ENCODE results near the gene HUS1B.

HUS1B gene

GRCh38 chr6:674956-675355 lies 18.1 kb upstream of the HUS1B start:
- TF ChIP-seq, protein P1, sequence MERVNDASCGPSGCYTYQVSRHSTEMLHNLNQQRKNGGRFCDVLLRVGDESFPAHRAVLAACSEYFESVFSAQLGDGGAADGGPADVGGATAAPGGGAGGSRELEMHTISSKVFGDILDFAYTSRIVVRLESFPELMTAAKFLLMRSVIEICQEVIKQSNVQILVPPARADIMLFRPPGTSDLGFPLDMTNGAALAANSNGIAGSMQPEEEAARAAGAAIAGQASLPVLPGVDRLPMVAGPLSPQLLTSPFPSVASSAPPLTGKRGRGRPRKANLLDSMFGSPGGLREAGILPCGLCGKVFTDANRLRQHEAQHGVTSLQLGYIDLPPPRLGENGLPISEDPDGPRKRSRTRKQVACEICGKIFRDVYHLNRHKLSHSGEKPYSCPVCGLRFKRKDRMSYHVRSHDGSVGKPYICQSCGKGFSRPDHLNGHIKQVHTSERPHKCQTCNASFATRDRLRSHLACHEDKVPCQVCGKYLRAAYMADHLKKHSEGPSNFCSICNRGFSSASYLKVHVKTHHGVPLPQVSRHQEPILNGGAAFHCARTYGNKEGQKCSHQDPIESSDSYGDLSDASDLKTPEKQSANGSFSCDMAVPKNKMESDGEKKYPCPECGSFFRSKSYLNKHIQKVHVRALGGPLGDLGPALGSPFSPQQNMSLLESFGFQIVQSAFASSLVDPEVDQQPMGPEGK (CRISPR knock-in tag; IDR thresholded peaks at IDR 0.05; ENCODE audit: borderline replicate concordance), result no peak
- TF ChIP-seq BACH2 (CRISPR knock-in tag; IDR thresholded peaks at IDR 0.05; ENCODE audit: borderline replicate concordance) (no peak), ZC3H10 (CRISPR knock-in tag; IDR thresholded peaks at IDR 0.05) (no peak), ESRRG (CRISPR knock-in tag; IDR thresholded peaks at IDR 0.05) (no peak), ZNF8 (CRISPR knock-in tag; IDR thresholded peaks at IDR 0.05) (no peak), ARNTL (CRISPR knock-in tag; IDR thresholded peaks at IDR 0.05; ENCODE audit: borderline replicate concordance, low read depth) (no peak), ZFP30 (CRISPR knock-in tag; IDR thresholded peaks at IDR 0.05) (no peak), SNAI2 (CRISPR knock-in tag; IDR thresholded peaks at IDR 0.05) (no peak), ZFP3 (CRISPR knock-in tag; IDR thresholded peaks at IDR 0.05) (no peak), RARB (CRISPR knock-in tag; IDR thresholded peaks at IDR 0.05) (no peak)
- no peak for ATAC-seq

GRCh38 chr6:674406-674805 lies 17.5 kb upstream of the HUS1B start:
- no peak for ATAC-seq
- no peak for TF ChIP-seq ZNF8 (CRISPR knock-in tag; IDR thresholded peaks at IDR 0.05)
- TF ChIP-seq GLIS3 (CRISPR knock-in tag; IDR thresholded peaks at IDR 0.05), result no peak
- TF ChIP-seq, protein P2, sequence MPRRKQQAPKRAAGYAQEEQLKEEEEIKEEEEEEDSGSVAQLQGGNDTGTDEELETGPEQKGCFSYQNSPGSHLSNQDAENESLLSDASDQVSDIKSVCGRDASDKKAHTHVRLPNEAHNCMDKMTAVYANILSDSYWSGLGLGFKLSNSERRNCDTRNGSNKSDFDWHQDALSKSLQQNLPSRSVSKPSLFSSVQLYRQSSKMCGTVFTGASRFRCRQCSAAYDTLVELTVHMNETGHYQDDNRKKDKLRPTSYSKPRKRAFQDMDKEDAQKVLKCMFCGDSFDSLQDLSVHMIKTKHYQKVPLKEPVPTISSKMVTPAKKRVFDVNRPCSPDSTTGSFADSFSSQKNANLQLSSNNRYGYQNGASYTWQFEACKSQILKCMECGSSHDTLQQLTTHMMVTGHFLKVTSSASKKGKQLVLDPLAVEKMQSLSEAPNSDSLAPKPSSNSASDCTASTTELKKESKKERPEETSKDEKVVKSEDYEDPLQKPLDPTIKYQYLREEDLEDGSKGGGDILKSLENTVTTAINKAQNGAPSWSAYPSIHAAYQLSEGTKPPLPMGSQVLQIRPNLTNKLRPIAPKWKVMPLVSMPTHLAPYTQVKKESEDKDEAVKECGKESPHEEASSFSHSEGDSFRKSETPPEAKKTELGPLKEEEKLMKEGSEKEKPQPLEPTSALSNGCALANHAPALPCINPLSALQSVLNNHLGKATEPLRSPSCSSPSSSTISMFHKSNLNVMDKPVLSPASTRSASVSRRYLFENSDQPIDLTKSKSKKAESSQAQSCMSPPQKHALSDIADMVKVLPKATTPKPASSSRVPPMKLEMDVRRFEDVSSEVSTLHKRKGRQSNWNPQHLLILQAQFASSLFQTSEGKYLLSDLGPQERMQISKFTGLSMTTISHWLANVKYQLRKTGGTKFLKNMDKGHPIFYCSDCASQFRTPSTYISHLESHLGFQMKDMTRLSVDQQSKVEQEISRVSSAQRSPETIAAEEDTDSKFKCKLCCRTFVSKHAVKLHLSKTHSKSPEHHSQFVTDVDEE (CRISPR knock-in tag; IDR thresholded peaks at IDR 0.05), result no peak
- TF ChIP-seq BACH2 (CRISPR knock-in tag; IDR thresholded peaks at IDR 0.05; ENCODE audit: borderline replicate concordance), result no peak
- no peak for TF ChIP-seq CSRNP3 (CRISPR knock-in tag; IDR thresholded peaks at IDR 0.05)
- TF ChIP-seq ARNTL (CRISPR knock-in tag; IDR thresholded peaks at IDR 0.05; ENCODE audit: borderline replicate concordance, low read depth), result no peak
- no peak for TF ChIP-seq PPARA (CRISPR knock-in tag; IDR thresholded peaks at IDR 0.05; ENCODE audit: borderline replicate concordance)
- no peak for TF ChIP-seq TOX (CRISPR knock-in tag; IDR thresholded peaks at IDR 0.05; ENCODE audit: borderline replicate concordance)
- TF ChIP-seq, protein P3, sequence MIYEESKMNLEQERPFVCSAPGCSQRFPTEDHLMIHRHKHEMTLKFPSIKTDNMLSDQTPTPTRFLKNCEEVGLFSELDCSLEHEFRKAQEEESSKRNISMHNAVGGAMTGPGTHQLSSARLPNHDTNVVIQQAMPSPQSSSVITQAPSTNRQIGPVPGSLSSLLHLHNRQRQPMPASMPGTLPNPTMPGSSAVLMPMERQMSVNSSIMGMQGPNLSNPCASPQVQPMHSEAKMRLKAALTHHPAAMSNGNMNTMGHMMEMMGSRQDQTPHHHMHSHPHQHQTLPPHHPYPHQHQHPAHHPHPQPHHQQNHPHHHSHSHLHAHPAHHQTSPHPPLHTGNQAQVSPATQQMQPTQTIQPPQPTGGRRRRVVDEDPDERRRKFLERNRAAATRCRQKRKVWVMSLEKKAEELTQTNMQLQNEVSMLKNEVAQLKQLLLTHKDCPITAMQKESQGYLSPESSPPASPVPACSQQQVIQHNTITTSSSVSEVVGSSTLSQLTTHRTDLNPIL (CRISPR knock-in tag; IDR thresholded peaks at IDR 0.05; ENCODE audit: low read depth), result no peak
- TF ChIP-seq ESRRG (CRISPR knock-in tag; IDR thresholded peaks at IDR 0.05), result no peak
- TF ChIP-seq, protein P4, sequence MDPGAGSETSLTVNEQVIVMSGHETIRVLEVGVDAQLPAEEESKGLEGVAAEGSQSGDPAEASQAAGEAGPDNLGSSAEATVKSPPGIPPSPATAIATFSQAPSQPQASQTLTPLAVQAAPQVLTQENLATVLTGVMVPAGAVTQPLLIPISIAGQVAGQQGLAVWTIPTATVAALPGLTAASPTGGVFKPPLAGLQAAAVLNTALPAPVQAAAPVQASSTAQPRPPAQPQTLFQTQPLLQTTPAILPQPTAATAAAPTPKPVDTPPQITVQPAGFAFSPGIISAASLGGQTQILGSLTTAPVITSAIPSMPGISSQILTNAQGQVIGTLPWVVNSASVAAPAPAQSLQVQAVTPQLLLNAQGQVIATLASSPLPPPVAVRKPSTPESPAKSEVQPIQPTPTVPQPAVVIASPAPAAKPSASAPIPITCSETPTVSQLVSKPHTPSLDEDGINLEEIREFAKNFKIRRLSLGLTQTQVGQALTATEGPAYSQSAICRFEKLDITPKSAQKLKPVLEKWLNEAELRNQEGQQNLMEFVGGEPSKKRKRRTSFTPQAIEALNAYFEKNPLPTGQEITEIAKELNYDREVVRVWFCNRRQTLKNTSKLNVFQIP (CRISPR knock-in tag; IDR thresholded peaks at IDR 0.05; ENCODE audit: borderline replicate concordance, low read depth), result no peak
- no peak for TF ChIP-seq ZC3H10 (CRISPR knock-in tag; IDR thresholded peaks at IDR 0.05)
- no peak for TF ChIP-seq SNAI2 (CRISPR knock-in tag; IDR thresholded peaks at IDR 0.05)
- TF ChIP-seq ZFP30 (CRISPR knock-in tag; IDR thresholded peaks at IDR 0.05), result no peak
- TF ChIP-seq TCF4 (CRISPR knock-in tag; IDR thresholded peaks at IDR 0.05; ENCODE audit: borderline replicate concordance), result no peak
- no peak for TF ChIP-seq ZNF565 (CRISPR knock-in tag; conservative IDR thresholded peaks at IDR 0.05; ENCODE audit: low read depth)

- TF ChIP-seq, protein P4 (CRISPR knock-in tag; IDR thresholded peaks at IDR 0.05; ENCODE audit: borderline replicate concordance, low read depth), result no peak
- TF ChIP-seq, protein P3 (CRISPR knock-in tag; IDR thresholded peaks at IDR 0.05; ENCODE audit: low read depth), result no peak
- TF ChIP-seq ARNTL (CRISPR knock-in tag; IDR thresholded peaks at IDR 0.05; ENCODE audit: borderline replicate concordance, low read depth) (no peak), TCF4 (CRISPR knock-in tag; IDR thresholded peaks at IDR 0.05; ENCODE audit: borderline replicate concordance) (no peak), ZNF70 (CRISPR knock-in tag; IDR thresholded peaks at IDR 0.05) (no peak), ZFP3 (CRISPR knock-in tag; IDR thresholded peaks at IDR 0.05) (no peak), ISL1 (CRISPR knock-in tag; IDR thresholded peaks at IDR 0.05) (no peak), ESRRG (CRISPR knock-in tag; IDR thresholded peaks at IDR 0.05) (no peak), RARB (CRISPR knock-in tag; IDR thresholded peaks at IDR 0.05) (no peak)
- no peak for ATAC-seq
Observed at GRCh38 chr6:667253-667927, 10.5 kb upstream of the HUS1B start.

All from SK-N-SH treated with all-trans-retinoic acid at 6 μM for 48 hours (cell line).